Stomach (tissue), 4 donors: ENCODE measurements around the gene FGF14.

Experiments used
- POLR2AphosphoS5 ChIP-seq, 3 donors: sonication (generic); formaldehyde crosslinking; IDR thresholded peaks; one replicate each; pipeline ENCODE4 v1.6.1; 2016; ENCODE audit warnings: antibody characterized with exemption in 3 of 3
- TF ChIP-seq, protein P1 (sequence below), 7 experiments: fragments of 450-650 bp in 4 of 7; fragments of 200-600 bp in 3 of 7; sonication (generic) in 3 of 7; IDR thresholded peaks; one replicate each; pipeline ENCODE4 v1.5.1; 2016 to 2019; ENCODE audit warnings: antibody characterized with exemption in 7 of 7, control low read depth in 2 of 7, mild to moderate bottlenecking in 1 of 7

DNA sequence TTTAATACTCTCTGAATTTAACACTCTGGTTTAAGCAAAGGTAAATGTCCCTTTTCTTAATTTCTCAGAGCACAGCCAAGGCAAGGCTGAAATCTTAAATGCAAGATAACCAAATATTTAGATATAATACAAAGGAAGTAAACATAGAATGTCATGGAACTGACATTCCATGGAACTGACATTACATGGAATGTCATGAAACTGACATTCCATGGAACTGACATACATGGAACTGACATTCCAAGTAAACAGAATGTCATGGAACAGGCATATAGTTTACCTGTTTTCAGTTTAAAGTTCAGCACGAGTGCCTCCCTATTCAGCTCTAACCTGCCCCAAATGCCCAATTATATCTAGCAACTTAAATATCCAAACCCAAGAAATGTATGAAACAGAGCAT lies 21.8 kb downstream of the FGF14 start:
- TF ChIP-seq, protein P1, sequence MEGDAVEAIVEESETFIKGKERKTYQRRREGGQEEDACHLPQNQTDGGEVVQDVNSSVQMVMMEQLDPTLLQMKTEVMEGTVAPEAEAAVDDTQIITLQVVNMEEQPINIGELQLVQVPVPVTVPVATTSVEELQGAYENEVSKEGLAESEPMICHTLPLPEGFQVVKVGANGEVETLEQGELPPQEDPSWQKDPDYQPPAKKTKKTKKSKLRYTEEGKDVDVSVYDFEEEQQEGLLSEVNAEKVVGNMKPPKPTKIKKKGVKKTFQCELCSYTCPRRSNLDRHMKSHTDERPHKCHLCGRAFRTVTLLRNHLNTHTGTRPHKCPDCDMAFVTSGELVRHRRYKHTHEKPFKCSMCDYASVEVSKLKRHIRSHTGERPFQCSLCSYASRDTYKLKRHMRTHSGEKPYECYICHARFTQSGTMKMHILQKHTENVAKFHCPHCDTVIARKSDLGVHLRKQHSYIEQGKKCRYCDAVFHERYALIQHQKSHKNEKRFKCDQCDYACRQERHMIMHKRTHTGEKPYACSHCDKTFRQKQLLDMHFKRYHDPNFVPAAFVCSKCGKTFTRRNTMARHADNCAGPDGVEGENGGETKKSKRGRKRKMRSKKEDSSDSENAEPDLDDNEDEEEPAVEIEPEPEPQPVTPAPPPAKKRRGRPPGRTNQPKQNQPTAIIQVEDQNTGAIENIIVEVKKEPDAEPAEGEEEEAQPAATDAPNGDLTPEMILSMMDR (IDR thresholded peaks at IDR 0.05), result no peak
- no peak for TF ChIP-seq POLR2AphosphoS5 (IDR thresholded peaks at IDR 0.05)
